Tibial nerve (tissue), 4 donors: ENCODE data around the gene HMCN1.

Experiments used
- CTCF ChIP-seq, 5 experiments: fragments of 200-600 bp in 3 of 5; fragments of 450-650 bp in 2 of 5; sonication (generic) in 3 of 5; IDR thresholded peaks; one replicate each; pipeline ENCODE4 v1.5.1; 2016 to 2019; ENCODE audit warnings: antibody characterized with exemption in 5 of 5, mild to moderate bottlenecking in 3 of 5, moderate library complexity in 2 of 5
- EP300 ChIP-seq, 2 donors: sonication (generic); formaldehyde crosslinking; IDR thresholded peaks; one replicate each; pipeline ENCODE4 v1.6.1; 2017; ENCODE audit warnings: antibody characterized with exemption in 2 of 2, mild to moderate bottlenecking in 1 of 2
- POLR2A ChIP-seq, 2 donors: fragments of 450-650 bp; IDR thresholded peaks; one replicate each; pipeline ENCODE4 v1.6.1; 2017; ENCODE audit warnings: antibody characterized with exemption in 2 of 2, mild to moderate bottlenecking in 2 of 2, moderate library complexity in 2 of 2

GRCh38 chr1:186125511-186125910 is 391.3 kb downstream of the HMCN1 start:
- TF ChIP-seq CTCF (IDR thresholded peaks at IDR 0.05) = no peak
- TF ChIP-seq POLR2A (IDR thresholded peaks at IDR 0.05) = no peak
- no peak for TF ChIP-seq EP300 (IDR thresholded peaks at IDR 0.05)
